Thoracic aorta endothelial cell (primary cell): ENCODE data around the gene PKD2. TPM values are rescaled to one million over a fixed set of nuclear protein-coding genes. Genes with fewer than 3 reads are reported as not detected.

Source experiments
- small RNA-seq: library from RNA; depleted of rRNA; stranded (forward); fragments of <200 nt; gene quantifications from one replicate; pipeline ENCODE3, GENCODE V24; 2012
- total RNA-seq: library from RNA; depleted of rRNA; stranded (reverse); fragments of >200 nt; gene quantifications from 2 replicates; pipeline ENCODE4 v1.2.3, GENCODE V29; 2012

PKD2 gene
- 37.0 and 43.1 TPM in 2 replicates for total RNA-seq

DNA sequence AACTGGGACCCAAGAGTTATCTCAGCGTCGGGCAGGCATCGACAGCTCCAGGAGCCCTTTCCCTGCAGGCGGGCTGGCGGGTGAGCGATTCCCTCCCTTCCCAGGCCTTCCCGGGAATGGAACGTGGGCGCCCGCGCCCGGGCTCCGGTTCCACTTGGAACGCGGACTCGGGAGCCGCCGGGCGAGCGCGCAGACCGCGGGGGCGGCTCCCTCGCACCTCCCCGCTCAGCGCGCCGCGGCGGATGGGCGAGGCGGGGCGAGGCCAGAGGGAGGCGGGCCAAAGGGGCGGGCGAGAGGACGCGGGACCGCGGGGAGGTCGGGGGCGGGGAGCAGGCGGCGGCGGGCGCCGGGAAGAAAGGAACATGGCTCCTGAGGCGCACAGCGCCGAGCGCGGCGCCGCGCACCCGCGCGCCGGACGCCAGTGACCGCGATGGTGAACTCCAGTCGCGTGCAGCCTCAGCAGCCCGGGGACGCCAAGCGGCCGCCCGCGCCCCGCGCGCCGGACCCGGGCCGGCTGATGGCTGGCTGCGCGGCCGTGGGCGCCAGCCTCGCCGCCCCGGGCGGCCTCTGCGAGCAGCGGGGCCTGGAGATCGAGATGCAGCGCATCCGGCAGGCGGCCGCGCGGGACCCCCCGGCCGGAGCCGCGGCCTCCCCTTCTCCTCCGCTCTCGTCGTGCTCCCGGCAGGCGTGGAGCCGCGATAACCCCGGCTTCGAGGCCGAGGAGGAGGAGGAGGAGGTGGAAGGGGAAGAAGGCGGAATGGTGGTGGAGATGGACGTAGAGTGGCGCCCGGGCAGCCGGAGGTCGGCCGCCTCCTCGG, at the start of gene PKD2:
Gene PKD2, plus strand, starts transcription at position 332 of the 818 bp plus-strand sequence. Its CDS starts 99 bp downstream, at position 431.

DNA sequence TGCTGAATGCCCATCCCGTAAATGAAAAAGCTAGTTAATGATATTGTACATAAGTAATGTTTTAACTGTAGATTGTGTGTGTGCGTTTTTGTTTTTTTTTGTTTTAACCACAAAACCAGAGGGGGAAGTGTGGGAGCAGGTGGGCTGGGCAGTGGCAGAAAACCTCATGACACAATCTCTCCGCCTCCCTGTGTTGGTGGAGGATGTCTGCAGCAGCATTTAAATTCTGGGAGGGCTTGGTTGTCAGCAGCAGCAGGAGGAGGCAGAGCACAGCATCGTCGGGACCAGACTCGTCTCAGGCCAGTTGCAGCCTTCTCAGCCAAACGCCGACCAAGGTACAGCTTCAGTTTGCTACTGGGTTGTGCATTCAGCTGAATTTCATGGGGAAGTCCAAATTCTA, 32.0 kb upstream of the PKD2 start, which contains the start of gene SPP1:
Gene SPP1, plus strand, starts transcription at position 249 of the 400 bp plus-strand sequence. CDS start 1,182 bp downstream, outside the sequence.

Small RNAs within 50 kb of the gene (small RNA-seq; reads per million reads assigned to genes)
- 0.21 reads per million for gene RNU1-36P

Other genes with a start within 250 kb of the PKD2 start
- not detected in 2 replicates for gene IBSP, start 208.1 kb upstream of the PKD2 start, total RNA-seq
- not detected in 2 replicates for gene MEPE, start 174.7 kb upstream of the PKD2 start, total RNA-seq
- gene SPP1, start 31.9 kb upstream of the PKD2 start, total RNA-seq = not detected in 2 replicates
- gene ABCG2, start 151.0 kb downstream of the PKD2 start, total RNA-seq = 7.0 and 10.1 TPM in 2 replicates